Inflammatory macrophage (primary cell): Measurements from ENCODE around the gene IMPDH1.

ENCODE experiments used
- DNase-seq, 2 donors: peaks; one replicate each; pipeline ENCODE4 v3.0.0-alpha.2; 2020 to 2022

The IMPDH1 gene

GRCh38 chr7:128434413-128435326 is 24.9 kb upstream of the IMPDH1 start:
- no peak for DNase-seq

DNA sequence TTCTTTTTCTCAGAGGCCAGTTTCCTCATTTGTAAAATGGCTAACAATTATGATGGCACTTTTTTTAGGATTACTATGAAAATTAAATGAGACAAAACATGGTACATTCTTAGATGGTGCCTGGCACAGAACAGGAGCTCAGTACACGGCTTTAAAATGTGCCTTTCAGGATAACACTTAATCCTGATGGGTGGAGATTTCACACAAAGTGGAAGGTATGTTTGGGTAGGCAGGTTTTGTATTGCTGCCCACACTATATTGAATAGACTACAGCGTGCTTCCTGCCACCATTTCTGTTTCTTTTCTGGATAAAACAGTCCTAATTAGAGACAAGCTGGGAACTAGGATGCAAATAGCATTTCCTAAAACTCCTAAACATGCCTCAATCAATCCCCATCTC is 22.0 kb upstream of the IMPDH1 start:
- DNase-seq, result no peak

DNA sequence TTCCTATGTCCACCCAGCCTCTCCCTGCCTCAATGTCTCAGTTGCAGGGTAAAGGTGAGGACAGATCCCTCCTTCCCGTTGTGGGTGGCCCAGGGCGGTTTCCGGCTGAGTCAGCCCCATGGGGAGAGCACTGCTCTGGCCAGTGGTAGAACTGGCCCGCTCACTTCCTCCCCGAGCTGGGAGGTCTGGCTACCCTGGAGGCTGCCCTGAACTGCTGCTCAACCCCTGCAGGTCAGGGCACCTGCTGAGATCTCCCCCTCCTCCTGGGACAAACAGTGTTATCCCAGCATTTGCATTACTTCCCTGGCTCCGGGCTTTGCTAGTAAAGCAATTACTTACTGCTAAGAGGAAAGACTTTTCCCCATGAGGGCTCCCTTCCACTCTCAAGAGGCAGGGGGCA is 21.4 kb upstream of the IMPDH1 start:
- peak; percentile 18 to 48 for DNase-seq

DNA sequence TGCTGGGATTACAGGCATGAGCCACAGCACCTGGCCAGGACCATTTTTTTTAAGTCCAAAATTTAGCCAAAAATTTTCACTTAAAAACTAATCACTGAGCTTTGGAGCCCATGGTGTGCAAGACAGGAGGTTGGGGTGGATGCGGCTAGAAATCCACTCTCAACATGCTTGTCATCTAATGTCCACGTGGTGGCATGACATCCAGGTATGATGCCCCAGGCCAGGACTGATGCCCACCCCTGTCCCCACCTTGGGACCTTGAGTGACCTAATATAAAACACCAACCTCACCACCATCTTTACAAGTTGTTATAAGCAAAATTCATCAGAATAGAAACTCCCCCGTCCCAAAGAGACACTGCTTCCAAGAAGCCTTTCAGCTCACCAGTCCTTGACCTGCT is 20.4 kb upstream of the IMPDH1 start:
- no peak for DNase-seq

- DNase-seq, result peak; percentile 57 to 80
Measured at GRCh38 chr7:128427289-128427891, 17.6 kb upstream of the IMPDH1 start.

DNA sequence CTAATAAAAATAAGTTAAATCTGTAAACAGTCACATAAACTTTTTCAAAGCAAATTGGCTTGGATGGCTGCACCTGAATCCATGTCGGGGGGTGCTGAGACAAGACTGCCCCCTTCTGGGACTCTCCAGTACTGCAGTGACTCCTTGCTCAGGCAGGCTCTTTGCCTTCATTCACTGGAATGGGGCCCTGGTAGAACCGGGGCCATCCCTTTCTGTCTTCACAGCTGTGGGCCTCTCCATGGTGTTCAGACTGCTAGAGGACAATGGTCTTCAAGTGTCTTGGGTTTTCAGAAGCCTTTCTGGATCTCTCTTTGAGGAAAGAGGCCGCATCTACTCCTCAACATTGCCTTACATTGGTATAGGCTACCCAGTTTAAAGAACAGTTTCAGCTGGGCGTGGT is 16.1 kb upstream of the IMPDH1 start:
- peak; percentile 76 to 79 for DNase-seq

DNA sequence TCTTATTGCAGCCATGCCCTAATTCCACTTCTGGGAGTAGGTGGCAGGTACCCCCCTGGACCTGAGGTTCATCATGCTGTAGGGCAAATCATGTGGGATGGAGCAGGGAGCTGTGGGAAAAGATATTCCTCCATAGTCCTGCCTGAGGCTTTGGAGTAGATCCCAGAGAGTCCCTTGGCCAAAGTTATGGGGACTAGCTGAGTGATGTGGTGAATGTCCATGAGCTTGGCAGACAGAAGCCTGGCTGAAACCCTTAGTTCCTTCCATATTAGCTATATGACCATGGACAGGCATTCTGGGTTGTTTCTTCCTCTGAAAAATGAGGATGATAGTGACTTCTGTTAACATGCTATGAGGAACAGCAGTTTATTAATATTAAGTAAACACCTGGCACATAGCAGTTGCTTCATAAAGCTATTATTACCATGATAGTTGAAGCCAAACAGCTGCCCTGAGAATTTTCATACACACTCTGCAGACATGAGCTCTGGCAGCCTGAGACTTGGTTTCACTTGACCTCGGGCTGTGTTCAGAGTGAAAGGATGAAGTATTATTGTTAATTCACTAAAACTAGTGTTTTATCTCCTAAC is 15.0 kb upstream of the IMPDH1 start:
- no peak for DNase-seq

- no peak for DNase-seq
Measured at GRCh38 chr7:128422842-128423241, 13.1 kb upstream of the IMPDH1 start.

DNA sequence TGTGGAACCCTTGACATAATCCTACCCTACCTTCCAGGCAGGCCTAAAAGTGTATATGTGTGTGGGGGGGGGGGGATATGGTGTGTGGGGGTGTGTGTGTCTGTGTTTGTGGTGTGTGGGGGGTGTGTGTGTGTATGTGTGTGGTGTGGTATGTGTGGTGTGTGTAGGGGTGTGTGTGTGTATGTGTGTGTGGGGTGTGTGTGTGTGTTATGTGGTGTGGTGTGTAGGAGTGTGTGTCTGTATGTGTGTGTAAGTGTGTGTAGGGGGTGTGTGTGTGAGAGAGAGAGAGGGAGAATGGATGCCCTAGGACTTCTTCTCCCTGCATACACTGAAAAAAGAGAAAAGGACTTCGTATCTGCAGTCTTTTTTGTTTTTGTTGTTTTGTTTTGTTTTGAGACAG is 12.3 kb upstream of the IMPDH1 start:
- DNase-seq, result no peak

- no peak for DNase-seq
Measured at GRCh38 chr7:128421384-128421783, 11.6 kb upstream of the IMPDH1 start.

DNA sequence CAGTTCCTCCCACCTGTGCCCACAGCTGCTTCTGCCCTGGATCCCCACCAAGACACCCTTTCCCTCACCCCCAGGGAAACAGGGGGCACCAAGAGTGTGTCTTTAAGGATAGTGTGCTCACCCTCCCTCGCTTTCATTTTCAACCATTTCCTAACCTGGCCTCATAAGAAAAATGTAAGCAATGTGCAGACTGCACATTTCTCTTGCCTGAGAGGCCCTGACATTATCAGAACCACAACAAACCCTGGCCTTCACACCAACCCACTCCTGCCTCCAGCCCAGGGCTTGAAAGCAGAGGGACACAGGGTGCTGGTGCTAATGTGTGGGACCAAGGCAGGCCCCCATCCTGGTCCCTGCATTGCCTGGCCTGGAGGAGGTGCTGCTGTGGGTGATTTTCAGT is 11.0 kb upstream of the IMPDH1 start:
- no peak for DNase-seq

GRCh38 chr7:128419257-128419656 is 9.5 kb upstream of the IMPDH1 start:
- no peak for DNase-seq

GRCh38 chr7:128417071-128417470 is 7.3 kb upstream of the IMPDH1 start:
- DNase-seq, result no peak

- no peak for DNase-seq
Measured at GRCh38 chr7:128415217-128415785, 5.5 kb upstream of the IMPDH1 start.

DNA sequence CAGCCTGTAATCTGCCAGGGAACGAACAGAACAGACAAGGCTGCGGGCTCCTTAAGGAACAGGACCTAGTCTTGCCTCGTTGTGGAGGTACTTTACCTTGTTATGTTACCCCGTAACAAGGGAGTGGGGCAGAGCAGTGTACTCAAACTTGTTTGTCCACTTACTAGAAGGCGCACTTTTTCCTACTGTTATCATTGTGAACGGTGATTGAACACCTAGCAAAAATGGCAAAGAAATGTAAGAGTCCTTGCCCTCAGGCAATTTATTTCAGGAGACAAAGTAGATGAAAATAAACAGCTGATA is 620 bp upstream of the IMPDH1 start:
- no peak for DNase-seq

- peak in 1 of 2 donors; percentile 12 for DNase-seq
Measured at GRCh38 chr7:128408709-128409595, 830 bp downstream of the IMPDH1 start.

GRCh38 chr7:128407751-128408708 is 1.8 kb downstream of the IMPDH1 start:
- peak in 1 of 2 donors; percentile 21 for DNase-seq

- DNase-seq, result no peak
Measured at GRCh38 chr7:128407233-128407589, 2.6 kb downstream of the IMPDH1 start.

DNA sequence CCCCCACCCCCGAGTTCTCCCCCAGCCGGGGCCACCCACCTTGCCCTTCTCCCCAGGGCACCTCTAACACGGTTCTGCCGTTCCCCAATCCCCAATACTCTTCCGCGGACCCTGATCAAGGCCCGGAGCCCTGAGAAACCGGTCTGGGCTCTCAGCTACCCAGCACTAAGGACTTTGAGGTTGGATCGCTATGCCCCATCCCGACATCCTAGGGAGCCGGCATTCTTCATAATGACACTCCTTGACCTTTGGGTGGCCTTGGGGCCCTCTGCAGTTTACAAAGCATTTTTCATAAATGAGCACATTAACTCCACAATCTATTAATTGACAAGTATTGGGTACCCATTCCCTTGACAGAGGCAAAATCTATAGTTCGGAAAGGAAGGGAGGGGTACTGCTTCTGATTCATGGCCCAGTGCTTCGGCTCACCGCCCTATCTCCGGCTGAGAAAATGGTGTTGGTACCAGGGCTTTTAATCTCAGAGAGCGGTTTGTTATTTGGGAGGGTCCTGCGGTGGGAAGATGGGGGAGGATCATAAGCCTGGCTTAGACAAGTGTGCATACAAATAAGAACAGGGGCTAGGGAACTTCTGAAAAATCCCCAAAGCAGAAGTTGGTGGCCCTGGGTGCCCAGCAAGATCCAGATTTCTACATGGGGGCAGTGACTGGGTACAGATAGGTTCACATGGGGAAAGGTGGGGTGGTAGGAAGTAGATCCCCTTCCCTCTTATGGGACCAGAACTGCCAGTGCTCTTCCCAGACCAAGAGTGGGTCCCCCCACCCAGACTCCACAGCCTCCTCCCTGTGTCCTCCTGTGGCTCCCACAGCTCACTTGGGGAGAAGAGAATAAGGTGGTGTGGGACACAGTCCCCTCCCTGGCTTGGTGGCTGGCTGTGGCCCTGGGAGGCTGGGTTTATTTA is 3.2 kb downstream of the IMPDH1 start:
- DNase-seq, result peak; percentile 59 to 63
